Measurements from ENCODE around the gene WDR7.

- TF ChIP-seq, protein P1, sequence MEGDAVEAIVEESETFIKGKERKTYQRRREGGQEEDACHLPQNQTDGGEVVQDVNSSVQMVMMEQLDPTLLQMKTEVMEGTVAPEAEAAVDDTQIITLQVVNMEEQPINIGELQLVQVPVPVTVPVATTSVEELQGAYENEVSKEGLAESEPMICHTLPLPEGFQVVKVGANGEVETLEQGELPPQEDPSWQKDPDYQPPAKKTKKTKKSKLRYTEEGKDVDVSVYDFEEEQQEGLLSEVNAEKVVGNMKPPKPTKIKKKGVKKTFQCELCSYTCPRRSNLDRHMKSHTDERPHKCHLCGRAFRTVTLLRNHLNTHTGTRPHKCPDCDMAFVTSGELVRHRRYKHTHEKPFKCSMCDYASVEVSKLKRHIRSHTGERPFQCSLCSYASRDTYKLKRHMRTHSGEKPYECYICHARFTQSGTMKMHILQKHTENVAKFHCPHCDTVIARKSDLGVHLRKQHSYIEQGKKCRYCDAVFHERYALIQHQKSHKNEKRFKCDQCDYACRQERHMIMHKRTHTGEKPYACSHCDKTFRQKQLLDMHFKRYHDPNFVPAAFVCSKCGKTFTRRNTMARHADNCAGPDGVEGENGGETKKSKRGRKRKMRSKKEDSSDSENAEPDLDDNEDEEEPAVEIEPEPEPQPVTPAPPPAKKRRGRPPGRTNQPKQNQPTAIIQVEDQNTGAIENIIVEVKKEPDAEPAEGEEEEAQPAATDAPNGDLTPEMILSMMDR (IDR thresholded peaks at IDR 0.05) = no peak
- no peak for TF ChIP-seq POLR2A (IDR thresholded peaks at IDR 0.05)
These were observed 332.3 kb downstream of the WDR7 start for GRCh38 chr18:56983275-56983992.
